Uterus (tissue), 4 donors: ENCODE data around the gene USP37. TPM values are rescaled to one million over a fixed set of nuclear protein-coding genes. Genes with fewer than 3 reads are reported as not detected.

Experiments
- DNase-seq, 2 donors: peaks; one replicate each; pipeline ENCODE4 v3.0.0-alpha.2; 2019 to 2020
- H3K27ac ChIP-seq, 2 donors: fragments of 200-600 bp; sonication (generic); 1 replicate in 1 of 2; 2 replicates in 1 of 2; pipeline ENCODE4 v1.5.1; 2016 to 2018
- H3K27me3 ChIP-seq, 2 donors: fragments of 200-600 bp; sonication (generic); one replicate each; pipeline ENCODE4 v1.5.1; 2018 to 2019; ENCODE audit warnings: control low read depth in 1 of 2
- H3K36me3 ChIP-seq, 2 donors: fragments of 200-600 bp; sonication (generic); one replicate each; pipeline ENCODE4 v1.5.1; 2019; ENCODE audit warnings: control low read depth in 1 of 2
- H3K4me1 ChIP-seq, 2 donors: fragments of 200-600 bp; sonication (generic); one replicate each; pipeline ENCODE4 v1.5.1; 2018 to 2019; ENCODE audit warnings: control low read depth in 1 of 2
- H3K4me3 ChIP-seq, 2 donors: fragments of 200-600 bp; sonication (generic); 1 replicate in 1 of 2; 2 replicates in 1 of 2; pipeline ENCODE4 v1.5.1; 2018 to 2019; ENCODE audit warnings: mild to moderate bottlenecking in 1 of 2
- H3K9me3 ChIP-seq, 2 donors: fragments of 200-600 bp; sonication (generic); one replicate each; pipeline ENCODE4 v1.5.1; 2019; ENCODE audit warnings: control low read depth in 1 of 2
- CTCF ChIP-seq, 4 experiments: fragments of 200-600 bp in 2 of 4; fragments of 450-650 bp in 2 of 4; sonication (generic) in 2 of 4; IDR thresholded peaks; one replicate each; pipeline ENCODE4 v1.5.1; 2016 to 2019; ENCODE audit warnings: antibody characterized with exemption in 4 of 4, mild to moderate bottlenecking in 2 of 4, moderate library complexity in 1 of 4
- POLR2A ChIP-seq, 2 donors: fragments of 450-650 bp; IDR thresholded peaks; one replicate each; pipeline ENCODE4 v1.6.1; 2016; ENCODE audit warnings: antibody characterized with exemption in 2 of 2, mild to moderate bottlenecking in 1 of 2, moderate library complexity in 1 of 2
- intact Hi-C: fragments of 100-400 bp; cut with DNase I; formaldehyde crosslinking; loops from one replicate; pipeline ENCODE4 v1.15.1; 2023; ENCODE audit warnings: low total_unique reads
- total RNA-seq, 4 donors: library from RNA; depleted of rRNA in 3 of 4; stranded (reverse); fragments of >200 nt in 3 of 4; gene quantifications; one replicate each; pipeline versions ENCODE4 v1.1.0 to v1.2.4, GENCODE V29; 2014 to 2023
- donor health status: DM: yes; HTN: yes; CAD: no.

The USP37 gene
- total RNA-seq, 4 donors from 2014 or later: 9.1 to 59.3 (median 20.7) TPM

- DNase-seq: no peak
- no peaks in the 10 kb centered on the region for H3K4me1 ChIP-seq
- H3K4me3 ChIP-seq: no peak overlapping the region
- H3K9me3 ChIP-seq: no peaks in the 10 kb centered on the region
- H3K27ac ChIP-seq: no peak overlapping the region
- no peak for TF ChIP-seq POLR2A (IDR thresholded peaks at IDR 0.05)
- TF ChIP-seq CTCF (IDR thresholded peaks at IDR 0.05): no peak
- intact Hi-C loops: no loop called here
- H3K36me3 ChIP-seq: no peaks in the 10 kb centered on the region
- H3K27me3 ChIP-seq: no peaks in the 10 kb centered on the region
These were observed 51.5 kb downstream of the USP37 start for GRCh38 chr2:218516614-218517013.

- H3K9me3 ChIP-seq: no peaks in the 10 kb centered on the region
- intact Hi-C loops: no loop called here
- no peaks in the 10 kb centered on the region for H3K4me1 ChIP-seq
- TF ChIP-seq CTCF (IDR thresholded peaks at IDR 0.05): no peak
- TF ChIP-seq POLR2A (IDR thresholded peaks at IDR 0.05): no peak
- H3K27me3 ChIP-seq: no peaks in the 10 kb centered on the region
- H3K4me3 ChIP-seq: no peak overlapping the region
- no peak overlapping the region for H3K27ac ChIP-seq
- H3K36me3 ChIP-seq: no peaks in the 10 kb centered on the region
- DNase-seq: no peak
These were observed 54.5 kb downstream of the USP37 start for GRCh38 chr2:218513676-218514075.

GRCh38 chr2:218508299-218508698 lies 59.9 kb downstream of the USP37 start:
- H3K9me3 ChIP-seq: no peaks in the 10 kb centered on the region
- H3K4me1 ChIP-seq: no peaks in the 10 kb centered on the region
- no peak overlapping the region for H3K4me3 ChIP-seq
- no peaks in the 10 kb centered on the region for H3K36me3 ChIP-seq
- H3K27me3 ChIP-seq: no peaks in the 10 kb centered on the region
- DNase-seq: no peak
- H3K27ac ChIP-seq: no peak overlapping the region
- intact Hi-C loops: no loop called here
- TF ChIP-seq POLR2A (IDR thresholded peaks at IDR 0.05) (no peak), CTCF (IDR thresholded peaks at IDR 0.05) (no peak)

- no peak overlapping the region for H3K27ac ChIP-seq
- DNase-seq: no peak
- no peaks in the 10 kb centered on the region for H3K36me3 ChIP-seq
- H3K27me3 ChIP-seq: no peaks in the 10 kb centered on the region
- H3K4me3 ChIP-seq: no peak overlapping the region
- TF ChIP-seq POLR2A (IDR thresholded peaks at IDR 0.05) (no peak), CTCF (IDR thresholded peaks at IDR 0.05) (no peak)
- intact Hi-C loops: no loop called here
- H3K4me1 ChIP-seq: no peaks in the 10 kb centered on the region
- no peaks in the 10 kb centered on the region for H3K9me3 ChIP-seq
These were observed 62.3 kb downstream of the USP37 start for GRCh38 chr2:218505754-218506371.

GRCh38 chr2:218501665-218502064 lies 66.5 kb downstream of the USP37 start:
- Histone ChIP-seq H3K36me3 (no peaks in the 10 kb centered on the region), H3K9me3 (no peaks in the 10 kb centered on the region), H3K4me3 (no peak overlapping the region), H3K4me1 (no peaks in the 10 kb centered on the region), H3K27me3 (no peaks in the 10 kb centered on the region), H3K27ac (peak overlapping the region in 1 of 2 donors; percentile 26)
- TF ChIP-seq CTCF (IDR thresholded peaks at IDR 0.05) (no peak), POLR2A (IDR thresholded peaks at IDR 0.05) (no peak)
- intact Hi-C loops: no loop called here
- no peak for DNase-seq
